Activated T-cell treated with anti-CD3 and anti-CD28 coated beads, Interleukin-2, amount 50 U/mL, for 24 hours (primary cell): ENCODE data around the gene LMNB1.
A peak's percentile ranks its signal among the peaks of the same experiment; 100 is the strongest.
"Not testable (repeated sequence)": the region's sequence is repeated elsewhere in the genome, so short reads cannot be mapped to it uniquely, and the experiment has no call there.

Experiments
- DNase-seq: peaks from one replicate; pipeline ENCODE4 v3.0.0-alpha.2; 2020
- H3K27ac Mint-ChIP-seq: 2 replicates; pipeline ENCODE4 v1.8.0; 2020; ENCODE audit warnings: mild to moderate bottlenecking, mixed read lengths
- H3K27me3 Mint-ChIP-seq: 2 replicates; pipeline ENCODE4 v1.8.0; 2020; ENCODE audit warnings: mixed read lengths
- H3K36me3 Mint-ChIP-seq: 2 replicates; pipeline ENCODE4 v1.8.0; 2020; ENCODE audit warnings: low read depth, mixed read lengths
- H3K4me1 Mint-ChIP-seq: 2 replicates; pipeline ENCODE4 v1.8.0; 2020; ENCODE audit warnings: low read depth, mixed read lengths
- H3K4me3 Mint-ChIP-seq: 2 replicates; pipeline ENCODE4 v1.8.0; 2020; ENCODE audit warnings: mild to moderate bottlenecking, moderate library complexity, mixed read lengths
- H3K9me3 Mint-ChIP-seq: 2 replicates; pipeline ENCODE4 v1.8.0; 2020; ENCODE audit warnings: mixed read lengths

LMNB1 gene

GRCh38 chr5:126826619-126827215 lies 49.8 kb downstream of the LMNB1 start:
- H3K4me3 Mint-ChIP-seq: no peak overlapping the region

GRCh38 chr5:126829098-126829497 lies 52.2 kb downstream of the LMNB1 start:
- H3K9me3 Mint-ChIP-seq: no peaks in the 10 kb centered on the region
- H3K4me3 Mint-ChIP-seq: no peak overlapping the region
- peaks cover 3% of the 10 kb centered on the region for H3K4me1 Mint-ChIP-seq
- no peak for DNase-seq
- no peak overlapping the region for H3K27ac Mint-ChIP-seq
- H3K36me3 Mint-ChIP-seq: peaks cover 94% of the 10 kb centered on the region
- H3K27me3 Mint-ChIP-seq: no peaks in the 10 kb centered on the region

More at GRCh38 chr5:126826619-126827215, 49.8 kb downstream of the LMNB1 start:
- peak overlapping the region; percentile 4 for H3K27ac Mint-ChIP-seq
- DNase-seq: no peak
- peaks cover 3% of the 10 kb centered on the region for H3K4me1 Mint-ChIP-seq
- H3K36me3 Mint-ChIP-seq: peaks cover 98% of the 10 kb centered on the region
- H3K27me3 Mint-ChIP-seq: no peaks in the 10 kb centered on the region
- no peaks in the 10 kb centered on the region for H3K9me3 Mint-ChIP-seq

GRCh38 chr5:126830061-126830460 lies 53.1 kb downstream of the LMNB1 start:
- H3K36me3 Mint-ChIP-seq: peaks cover 95% of the 10 kb centered on the region
- no peaks in the 10 kb centered on the region for H3K27me3 Mint-ChIP-seq
- H3K4me3 Mint-ChIP-seq: no peak overlapping the region
- peak overlapping the region; percentile 14 for H3K27ac Mint-ChIP-seq
- no peak for DNase-seq
- no peaks in the 10 kb centered on the region for H3K9me3 Mint-ChIP-seq
- H3K4me1 Mint-ChIP-seq: peaks cover 3% of the 10 kb centered on the region

GRCh38 chr5:126831156-126831555 lies 54.2 kb downstream of the LMNB1 start:
- H3K27ac Mint-ChIP-seq: no peak overlapping the region

GRCh38 chr5:126836778-126837177 lies 59.8 kb downstream of the LMNB1 start:
- Mint-ChIP-seq H3K4me3 (no peak overlapping the region), H3K4me1 (no peaks in the 10 kb centered on the region), H3K36me3 (peaks cover 77% of the 10 kb centered on the region), H3K27ac (no peak overlapping the region), H3K9me3 (no peaks in the 10 kb centered on the region), H3K27me3 (no peaks in the 10 kb centered on the region)
- no peak for DNase-seq

More at GRCh38 chr5:126831156-126831555, 54.2 kb downstream of the LMNB1 start:
- Mint-ChIP-seq H3K9me3 (no peaks in the 10 kb centered on the region), H3K27me3 (no peaks in the 10 kb centered on the region), H3K4me3 (no peak overlapping the region), H3K4me1 (peaks cover 3% of the 10 kb centered on the region), H3K36me3 (peaks cover 95% of the 10 kb centered on the region)
- no peak for DNase-seq

GRCh38 chr5:126837242-126837641 lies 60.3 kb downstream of the LMNB1 start:
- DNase-seq: no peak
- H3K4me1 Mint-ChIP-seq: no peaks in the 10 kb centered on the region
- no peaks in the 10 kb centered on the region for H3K27me3 Mint-ChIP-seq
- no peak overlapping the region for H3K27ac Mint-ChIP-seq
- no peaks in the 10 kb centered on the region for H3K9me3 Mint-ChIP-seq
- H3K4me3 Mint-ChIP-seq: no peak overlapping the region
- peaks cover 77% of the 10 kb centered on the region for H3K36me3 Mint-ChIP-seq

- Mint-ChIP-seq H3K27ac (no peak overlapping the region), H3K27me3 (no peaks in the 10 kb centered on the region), H3K36me3 (peaks cover 69% of the 10 kb centered on the region), H3K9me3 (no peaks in the 10 kb centered on the region), H3K4me3 (no peak overlapping the region), H3K4me1 (no peaks in the 10 kb centered on the region)
- DNase-seq: no peak
These were observed 61.1 kb downstream of the LMNB1 start for GRCh38 chr5:126837906-126838539.

- not testable (repeated sequence) for DNase-seq, H3K27me3 Mint-ChIP-seq, H3K4me3 Mint-ChIP-seq, H3K4me1 Mint-ChIP-seq, H3K9me3 Mint-ChIP-seq
- Mint-ChIP-seq H3K36me3 (peaks cover 58% of the 10 kb centered on the region), H3K27ac (peak overlapping the region; percentile 39)
These were observed 62.5 kb downstream of the LMNB1 start for GRCh38 chr5:126839407-126839806.

GRCh38 chr5:126843375-126843774 lies 66.4 kb downstream of the LMNB1 start:
- peak overlapping the region; percentile 7 for H3K27ac Mint-ChIP-seq
- H3K27me3 Mint-ChIP-seq, H3K4me3 Mint-ChIP-seq, DNase-seq, H3K9me3 Mint-ChIP-seq: not testable (repeated sequence)
- peaks cover 33% of the 10 kb centered on the region for H3K4me1 Mint-ChIP-seq
- H3K36me3 Mint-ChIP-seq: peaks cover 28% of the 10 kb centered on the region

GRCh38 chr5:126845470-126846070 lies 68.6 kb downstream of the LMNB1 start:
- Mint-ChIP-seq H3K4me1 (peaks cover 34% of the 10 kb centered on the region), H3K27ac (peak overlapping the region; percentile 80), H3K36me3 (peaks cover 13% of the 10 kb centered on the region)
- H3K27me3 Mint-ChIP-seq, H3K9me3 Mint-ChIP-seq, H3K4me3 Mint-ChIP-seq: not testable (repeated sequence)
- DNase-seq: peak; percentile 62

GRCh38 chr5:126846344-126846743 lies 69.4 kb downstream of the LMNB1 start:
- Mint-ChIP-seq H3K36me3 (peaks cover 11% of the 10 kb centered on the region), H3K27me3 (no peaks in the 10 kb centered on the region), H3K4me1 (peaks cover 42% of the 10 kb centered on the region), H3K27ac (peak overlapping the region; percentile 47), H3K9me3 (no peaks in the 10 kb centered on the region), H3K4me3 (no peak overlapping the region)
- no peak for DNase-seq

GRCh38 chr5:126846744-126847455 lies 70.0 kb downstream of the LMNB1 start:
- no peaks in the 10 kb centered on the region for H3K9me3 Mint-ChIP-seq
- DNase-seq: no peak
- H3K27ac Mint-ChIP-seq: peak overlapping the region; percentile 47
- H3K27me3 Mint-ChIP-seq: no peaks in the 10 kb centered on the region
- peaks cover 47% of the 10 kb centered on the region for H3K4me1 Mint-ChIP-seq
- H3K36me3 Mint-ChIP-seq: peaks cover 13% of the 10 kb centered on the region
- no peak overlapping the region for H3K4me3 Mint-ChIP-seq

GRCh38 chr5:126847456-126847820 lies 70.5 kb downstream of the LMNB1 start:
- Mint-ChIP-seq H3K4me1 (peaks cover 53% of the 10 kb centered on the region), H3K4me3 (no peak overlapping the region), H3K36me3 (peaks cover 16% of the 10 kb centered on the region), H3K9me3 (no peaks in the 10 kb centered on the region), H3K27ac (no peak overlapping the region), H3K27me3 (no peaks in the 10 kb centered on the region)
- no peak for DNase-seq

GRCh38 chr5:126847826-126848251 lies 70.9 kb downstream of the LMNB1 start:
- Mint-ChIP-seq H3K36me3 (peaks cover 17% of the 10 kb centered on the region), H3K4me1 (peaks cover 57% of the 10 kb centered on the region), H3K27ac (no peak overlapping the region)

GRCh38 chr5:126848253-126848652 lies 71.3 kb downstream of the LMNB1 start:
- H3K4me3 Mint-ChIP-seq: no peak overlapping the region
- H3K27me3 Mint-ChIP-seq: no peaks in the 10 kb centered on the region
- H3K9me3 Mint-ChIP-seq: no peaks in the 10 kb centered on the region
- peaks cover 17% of the 10 kb centered on the region for H3K36me3 Mint-ChIP-seq
- H3K4me1 Mint-ChIP-seq: peaks cover 61% of the 10 kb centered on the region
- no peak overlapping the region for H3K27ac Mint-ChIP-seq
- DNase-seq: no peak

More at GRCh38 chr5:126847826-126848251, 70.9 kb downstream of the LMNB1 start:
- Mint-ChIP-seq H3K9me3 (no peaks in the 10 kb centered on the region), H3K27me3 (no peaks in the 10 kb centered on the region), H3K4me3 (no peak overlapping the region)
- no peak for DNase-seq
